ENCODE results near the gene METTL2B.
"Not testable (repeated sequence)": the region's sequence is repeated elsewhere in the genome, so short reads cannot be mapped to it uniquely, and the experiment has no call there.

GRCh38 chr7:128479082-128479481 lies 2.5 kb downstream of the METTL2B start:
- not testable (repeated sequence) for TF ChIP-seq CTCF, EP300 (IDR thresholded peaks at IDR 0.05)
